Middle frontal gyrus (tissue), 1 donor: ENCODE measurements around the gene LYPD6B.

ENCODE experiments used
- DNase-seq: peaks from one replicate; pipeline ENCODE4 v3.0.0-alpha.2; 2015; ENCODE audit warnings: low spot score; ENCODE audit errors: extremely low spot score

The LYPD6B gene

DNA sequence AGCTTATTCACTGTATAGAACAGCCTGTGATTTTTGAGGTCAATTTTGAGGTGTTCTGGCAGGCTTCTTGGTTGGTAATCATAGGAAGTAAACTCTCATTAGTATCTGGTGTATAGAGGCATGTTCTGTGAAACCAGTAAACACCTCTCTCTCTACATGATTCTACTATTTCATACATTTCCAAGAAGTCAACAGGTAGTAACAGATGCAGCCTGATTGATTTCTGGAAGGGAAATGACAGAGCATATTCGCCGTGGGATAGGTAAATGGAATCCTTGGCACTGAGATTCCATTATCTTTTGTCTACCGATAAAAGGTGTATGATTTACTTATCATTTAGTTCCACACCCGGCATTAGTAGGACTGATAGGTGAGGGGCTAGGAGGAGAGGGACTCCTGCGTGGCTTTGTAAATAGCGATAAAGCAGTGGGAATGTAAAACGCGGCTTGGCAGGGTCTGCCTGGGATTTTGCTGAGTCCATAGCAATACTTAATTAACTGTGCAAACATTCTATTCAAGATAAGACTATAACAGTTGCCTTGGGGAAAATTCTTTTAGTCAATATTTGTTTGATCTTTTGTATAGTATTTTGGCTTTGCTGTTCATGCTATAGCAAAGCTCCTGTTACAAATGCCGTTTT lies 32.3 kb downstream of the LYPD6B start:
- DNase-seq = no peak

DNA sequence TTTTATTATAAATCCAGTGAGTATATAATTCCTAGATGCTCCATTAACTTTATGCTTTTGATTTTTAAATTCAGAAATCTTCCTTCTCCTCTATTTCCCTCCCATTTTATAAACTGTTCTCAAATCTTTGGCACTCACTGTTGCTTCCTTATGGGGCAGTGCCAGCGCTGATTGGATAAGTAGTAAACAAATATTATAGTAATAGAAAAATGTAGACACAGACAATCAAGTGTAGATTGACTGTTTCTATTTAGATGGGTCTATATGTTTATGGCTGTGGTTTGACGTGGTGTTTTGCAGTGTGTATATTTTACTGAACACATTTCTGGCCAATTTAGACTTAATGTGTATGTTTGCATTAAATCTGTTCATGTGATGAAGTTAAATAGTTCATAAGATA lies 36.6 kb downstream of the LYPD6B start:
- no peak for DNase-seq

GRCh38 chr2:149075853-149076252 lies 37.4 kb downstream of the LYPD6B start:
- DNase-seq = no peak

GRCh38 chr2:149076863-149077412 lies 38.4 kb downstream of the LYPD6B start:
- DNase-seq = no peak

DNA sequence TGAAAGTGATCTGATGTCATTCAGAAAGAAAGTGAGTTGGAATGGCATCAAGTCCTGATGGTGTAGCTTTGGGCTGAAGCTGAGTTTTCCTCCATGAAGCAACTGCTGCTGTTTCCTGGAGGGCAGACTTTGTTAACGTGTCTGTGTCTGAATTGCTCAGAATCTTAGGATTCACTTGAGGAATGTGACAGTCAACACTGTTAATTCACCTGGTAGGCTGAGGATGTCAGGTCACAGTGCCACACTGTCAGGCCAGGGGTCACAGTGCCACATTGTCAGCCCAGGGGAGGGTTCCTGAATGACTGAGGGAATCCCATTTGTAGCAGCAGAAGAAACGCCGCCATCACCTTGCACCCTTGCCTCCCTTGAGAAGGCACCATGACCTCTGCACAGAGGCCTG lies 39.4 kb downstream of the LYPD6B start:
- DNase-seq = no peak

- DNase-seq = no peak
Observed at GRCh38 chr2:149080099-149080498, 41.6 kb downstream of the LYPD6B start.

- no peak for DNase-seq
Observed at GRCh38 chr2:149080971-149081370, 42.5 kb downstream of the LYPD6B start.

DNA sequence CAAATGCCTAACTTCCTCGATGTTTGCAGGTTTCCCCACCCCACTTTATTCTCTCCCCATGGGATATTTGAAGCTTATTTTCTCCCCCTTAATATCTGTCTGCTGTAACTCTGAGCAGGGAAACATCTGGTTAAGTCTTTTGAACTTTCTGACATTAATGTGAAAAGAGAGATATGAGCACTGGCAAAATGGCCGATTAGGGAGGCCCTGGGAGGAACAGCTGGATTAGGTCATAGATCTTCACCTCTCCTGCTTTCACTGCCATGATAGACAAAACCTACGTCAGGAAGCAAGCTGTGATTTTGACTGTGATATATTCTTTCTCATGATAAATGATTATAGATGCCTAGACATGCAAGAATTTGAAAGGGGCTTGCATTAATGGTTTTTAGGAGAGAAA lies 43.6 kb downstream of the LYPD6B start:
- DNase-seq = no peak

GRCh38 chr2:149082735-149083134 lies 44.2 kb downstream of the LYPD6B start:
- no peak for DNase-seq

DNA sequence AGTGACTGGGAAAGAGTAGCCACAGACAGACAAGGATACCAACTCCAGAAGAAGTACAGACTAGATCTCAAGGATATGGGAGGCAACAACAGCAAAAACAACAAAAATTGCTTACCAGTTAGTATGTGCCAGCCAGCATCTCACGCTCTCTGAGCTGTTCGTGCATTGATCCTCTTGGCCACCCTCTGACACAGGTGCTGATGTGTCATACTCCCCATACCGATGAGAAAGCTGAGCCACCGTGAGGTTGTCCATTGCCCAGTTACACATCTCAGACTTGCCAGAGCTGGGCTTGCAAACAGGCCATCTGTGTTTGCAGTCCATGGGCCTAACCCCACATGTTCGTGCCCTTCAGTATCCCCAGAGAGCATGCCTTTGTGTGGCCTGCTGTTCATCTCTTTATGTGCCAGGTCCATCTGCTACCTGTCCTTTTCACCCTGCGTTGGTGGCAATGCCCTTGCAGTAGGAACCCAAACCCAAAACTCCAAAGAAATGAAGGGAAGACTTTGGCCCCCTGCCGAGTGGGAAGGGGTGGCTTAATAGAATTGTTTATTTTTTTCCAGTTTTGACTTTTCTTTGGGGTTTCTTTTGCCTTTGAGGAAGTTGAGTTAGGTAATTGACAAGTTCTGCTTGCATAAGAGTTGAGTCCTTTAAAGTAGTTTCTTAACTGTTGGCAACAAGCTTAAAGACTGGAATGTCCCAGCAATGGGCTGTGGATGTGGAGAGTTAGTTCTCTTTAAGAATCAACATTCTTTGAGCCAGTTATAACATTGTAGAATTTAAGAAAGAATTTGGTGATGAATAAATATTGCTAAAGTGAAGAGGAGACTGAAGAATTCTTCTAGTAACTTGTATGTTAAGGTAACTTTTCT lies 46.7 kb downstream of the LYPD6B start:
- no peak for DNase-seq

DNA sequence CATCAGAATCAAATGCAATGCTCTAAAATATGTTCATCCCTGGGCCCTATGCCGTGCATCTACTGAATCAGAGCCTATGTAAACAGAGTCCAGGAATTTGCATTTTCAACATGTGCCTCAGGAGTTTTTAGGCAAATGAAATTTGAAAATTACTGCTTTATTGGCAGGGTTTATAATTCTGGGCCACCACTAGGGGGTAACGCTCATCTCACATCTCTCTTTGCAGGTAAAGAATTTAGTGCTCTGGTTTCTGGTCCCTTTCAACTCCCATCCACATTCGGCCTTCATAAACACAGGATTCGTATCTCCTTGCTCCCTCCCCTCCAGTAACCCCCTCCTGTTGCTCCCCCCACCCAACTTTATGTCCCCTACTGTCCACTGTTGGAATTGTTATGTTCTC lies 49.3 kb downstream of the LYPD6B start:
- DNase-seq = no peak

DNA sequence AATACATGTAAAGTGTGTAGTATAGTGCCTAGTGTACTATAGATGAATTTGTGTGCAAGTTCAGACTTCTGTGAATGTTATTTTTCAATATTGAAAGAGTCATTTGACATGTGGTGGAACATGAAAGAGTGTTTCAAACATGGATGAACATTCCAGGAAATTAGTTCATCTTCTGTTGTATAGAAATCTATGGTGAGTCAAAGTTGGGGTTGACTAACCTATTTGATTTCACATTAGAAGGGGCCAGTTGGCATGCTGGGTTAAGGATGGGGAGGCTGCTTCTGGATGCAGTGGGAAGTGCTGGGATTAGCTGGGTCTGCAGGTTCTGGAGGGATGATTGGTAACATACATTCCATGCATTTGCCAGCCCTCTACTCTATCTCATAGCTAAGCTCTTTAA lies 50.6 kb downstream of the LYPD6B start:
- no peak for DNase-seq

DNA sequence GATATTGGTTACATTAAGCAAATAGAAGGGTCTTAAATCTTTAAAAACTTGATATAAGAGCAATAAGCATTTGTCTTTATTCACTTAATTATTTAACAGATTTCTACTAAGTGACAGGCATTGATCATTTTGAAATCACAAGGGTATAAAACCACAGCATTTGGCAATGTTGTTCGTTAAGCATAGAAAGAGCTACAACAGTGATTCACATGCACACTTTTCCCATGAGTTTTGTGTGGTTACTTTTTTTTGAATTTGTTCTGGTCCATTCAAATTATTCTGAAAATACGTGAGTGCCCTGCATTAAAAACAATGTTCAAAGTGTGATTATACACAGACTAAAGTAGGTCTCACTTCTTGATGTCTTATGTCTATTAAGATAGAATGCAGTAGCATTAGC lies 52.2 kb downstream of the LYPD6B start:
- DNase-seq = no peak

GRCh38 chr2:149093579-149093978 lies 55.1 kb downstream of the LYPD6B start:
- DNase-seq = no peak

DNA sequence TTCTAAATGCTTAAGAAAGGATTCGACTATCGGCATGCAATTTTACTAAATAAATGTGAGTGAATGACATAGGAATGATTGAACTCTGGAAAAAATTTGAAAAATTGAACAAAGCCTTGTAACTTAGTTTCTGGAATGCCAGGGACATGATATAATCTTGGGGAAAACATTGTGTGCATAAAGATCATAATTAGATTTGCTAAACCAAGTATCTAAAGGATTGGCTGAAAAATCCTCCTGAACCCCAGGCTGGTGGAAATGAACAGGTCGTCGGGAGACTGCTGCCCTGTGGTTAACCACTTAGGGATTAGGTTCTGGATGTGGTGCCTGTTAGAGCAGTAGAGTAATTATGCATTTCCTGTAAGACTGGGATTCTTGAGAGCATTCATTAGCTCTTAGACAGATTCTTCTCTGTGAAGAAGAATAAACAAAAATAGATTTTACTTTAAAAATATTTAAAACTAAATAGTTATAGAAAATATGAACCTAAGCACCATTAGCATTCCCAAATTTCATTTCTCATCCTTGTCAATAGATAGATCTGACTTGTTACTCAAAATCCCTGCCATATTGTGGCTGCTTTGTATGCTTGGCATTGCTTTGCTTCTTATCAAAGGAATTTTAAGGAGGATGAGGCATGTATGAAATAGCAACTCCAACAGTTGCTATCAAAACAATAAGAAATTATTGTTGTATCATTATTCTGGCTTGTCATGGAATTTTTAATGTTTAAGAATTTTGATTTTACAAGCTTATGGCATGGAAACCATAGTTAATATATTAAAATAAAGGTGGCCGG lies 55.9 kb downstream of the LYPD6B start:
- DNase-seq = no peak

GRCh38 chr2:149098701-149099100 lies 60.2 kb downstream of the LYPD6B start:
- no peak for DNase-seq

DNA sequence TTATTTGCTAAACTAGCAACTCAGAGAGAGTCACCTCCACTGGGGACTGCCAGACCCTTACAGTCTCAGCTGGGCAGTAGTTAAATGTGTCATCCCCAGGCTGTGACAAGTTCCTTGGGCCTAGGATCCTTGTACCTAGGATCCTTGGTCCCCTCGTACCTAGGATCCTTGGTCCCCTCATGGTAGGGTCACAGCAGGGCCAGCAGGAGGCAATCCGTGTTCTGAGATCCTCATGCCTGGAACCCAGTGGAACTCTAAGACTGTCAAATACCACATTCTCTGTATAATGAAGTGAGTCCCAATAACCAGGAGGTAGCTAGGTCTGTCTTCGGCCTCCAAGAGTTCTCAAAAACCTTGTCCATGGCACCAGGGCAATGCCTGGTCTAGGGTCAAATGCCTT lies 60.8 kb downstream of the LYPD6B start:
- no peak for DNase-seq

- DNase-seq = no peak
Observed at GRCh38 chr2:149100739-149101699, 62.5 kb downstream of the LYPD6B start.

DNA sequence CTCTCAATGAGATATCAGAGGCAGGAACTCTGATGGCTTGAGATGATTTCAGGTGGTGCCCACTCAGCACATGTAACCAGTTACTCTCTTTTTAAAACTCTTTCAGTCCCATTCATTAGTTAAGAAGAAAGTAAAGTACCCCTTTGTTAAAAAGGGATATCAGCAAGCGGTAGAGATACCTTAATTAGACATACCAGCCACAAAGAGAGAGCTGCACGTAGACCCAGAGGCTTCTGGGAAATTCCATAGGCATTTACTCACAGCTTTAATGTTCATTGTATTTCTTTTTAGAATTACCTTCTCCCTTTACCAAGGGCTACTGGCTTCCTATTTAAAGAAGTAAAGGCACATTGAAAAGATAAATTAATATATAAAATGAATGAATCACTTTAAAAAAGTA lies 63.3 kb downstream of the LYPD6B start:
- DNase-seq = no peak

GRCh38 chr2:149103081-149103620 lies 64.7 kb downstream of the LYPD6B start:
- no peak for DNase-seq
